Body of pancreas (tissue), 4 donors: ENCODE measurements around the gene ZNF771.

Source experiments
- CTCF ChIP-seq, 7 experiments: fragments of 450-650 bp in 4 of 7; fragments of 200-600 bp in 3 of 7; sonication (generic) in 3 of 7; IDR thresholded peaks; one replicate each; pipeline ENCODE4 v1.5.1; 2016 to 2019; ENCODE audit warnings: antibody characterized with exemption in 7 of 7
- POLR2A ChIP-seq, 3 donors: fragments of 450-650 bp; IDR thresholded peaks; one replicate each; pipeline ENCODE4 v1.6.1; 2016; ENCODE audit warnings: antibody characterized with exemption in 3 of 3, mild to moderate bottlenecking in 2 of 3

GRCh38 chr16:30378236-30379157 is 28.9 kb upstream of the ZNF771 start:
- TF ChIP-seq CTCF (IDR thresholded peaks at IDR 0.05) (peak in 4 of 7 experiments; percentile 9 to 36 (median 30)), POLR2A (IDR thresholded peaks at IDR 0.05) (peak; percentile 30 to 62 (median 61))
